Measurements from ENCODE around the gene EFCAB5. TPM values are rescaled to one million over a fixed set of nuclear protein-coding genes. Genes with fewer than 3 reads are reported as not detected.

EFCAB5 gene
- total and polyA plus RNA-seq, 2 donors (not counting 1 experiment from before 2014, with no cell fraction given) = 0.54 to 3.0 TPM

DNA sequence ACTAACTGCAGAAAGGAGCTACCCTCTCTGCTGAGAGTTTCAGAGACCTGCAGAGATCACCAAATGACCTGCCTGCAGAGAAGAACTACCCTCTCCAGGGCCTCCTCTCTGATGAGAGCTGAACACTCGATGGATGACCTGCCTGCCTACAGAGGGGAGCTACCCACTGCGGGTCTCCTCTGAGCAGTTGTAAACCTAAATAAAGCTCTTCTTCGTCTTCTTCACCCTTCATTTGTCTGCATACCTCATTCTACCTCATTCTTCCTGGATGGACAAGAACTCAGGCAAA, 35.6 kb upstream of the EFCAB5 start:
- peaks cover 91% of the 10 kb centered on the region for H3K79me2 ChIP-seq (ENCODE audit: control insufficient read depth, insufficient read depth, low read length)

DNA sequence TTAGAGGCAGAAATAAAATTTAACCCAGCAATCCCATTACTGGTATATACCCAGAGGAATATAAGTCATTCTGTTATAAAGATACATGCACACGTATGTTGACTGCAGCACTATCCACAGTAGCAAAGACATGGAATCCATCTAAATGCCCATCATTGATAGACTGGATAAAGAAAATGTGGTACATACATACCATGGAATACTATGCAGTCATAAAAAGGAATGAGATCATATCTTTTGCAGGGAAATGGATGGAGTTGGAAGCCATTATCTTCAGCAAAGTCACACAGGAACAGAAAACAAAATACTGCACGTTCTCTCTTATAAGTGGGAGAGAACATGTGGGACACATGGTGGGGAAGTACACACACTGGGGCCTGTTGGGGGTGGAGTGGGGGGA, 34.5 kb upstream of the EFCAB5 start:
- ATAC-seq (ENCODE audit: low read depth) (no peak), DNase-seq (no peak)
- peaks cover 0 to 5% of the 10 kb centered on the region in 2 donors for H3K4me1 ChIP-seq (ENCODE audit: control insufficient read depth in 2 of 2, insufficient read depth in 2 of 2, low read length in 2 of 2)
- peaks cover 32% of the 10 kb centered on the region for H4K20me1 ChIP-seq (ENCODE audit: control insufficient read depth, insufficient read depth, low read length, poor library complexity, severe bottlenecking)
- POLR2A ChIA-PET = no interaction called here
- intact Hi-C loops (cut with micrococcal nuclease) = no loop called here
- no peak overlapping the region for H2AFZ ChIP-seq (ENCODE audit: insufficient read depth, low read depth, low read length, poor library complexity, severe bottlenecking)
- WGBS (ENCODE audit: insufficient coverage) = no CpG with 5 or more reads among the region's 2 CpGs
- H3K27me3 ChIP-seq (replicated peaks in 1 of 4; ENCODE audit: control extremely low read depth in 1 of 4, control insufficient read depth in 3 of 4, insufficient read depth in 4 of 4, low read length in 3 of 4) = no peaks in the 10 kb centered on the region
- H3K9me3 ChIP-seq (ENCODE audit: control extremely low read depth in 1 of 3, control insufficient read depth in 2 of 3, insufficient read depth in 1 of 3, low read length in 2 of 3) = peaks cover 2 to 10% (median 6%) of the 10 kb centered on the region in 3 donors
- TF ChIP-seq, protein P1, sequence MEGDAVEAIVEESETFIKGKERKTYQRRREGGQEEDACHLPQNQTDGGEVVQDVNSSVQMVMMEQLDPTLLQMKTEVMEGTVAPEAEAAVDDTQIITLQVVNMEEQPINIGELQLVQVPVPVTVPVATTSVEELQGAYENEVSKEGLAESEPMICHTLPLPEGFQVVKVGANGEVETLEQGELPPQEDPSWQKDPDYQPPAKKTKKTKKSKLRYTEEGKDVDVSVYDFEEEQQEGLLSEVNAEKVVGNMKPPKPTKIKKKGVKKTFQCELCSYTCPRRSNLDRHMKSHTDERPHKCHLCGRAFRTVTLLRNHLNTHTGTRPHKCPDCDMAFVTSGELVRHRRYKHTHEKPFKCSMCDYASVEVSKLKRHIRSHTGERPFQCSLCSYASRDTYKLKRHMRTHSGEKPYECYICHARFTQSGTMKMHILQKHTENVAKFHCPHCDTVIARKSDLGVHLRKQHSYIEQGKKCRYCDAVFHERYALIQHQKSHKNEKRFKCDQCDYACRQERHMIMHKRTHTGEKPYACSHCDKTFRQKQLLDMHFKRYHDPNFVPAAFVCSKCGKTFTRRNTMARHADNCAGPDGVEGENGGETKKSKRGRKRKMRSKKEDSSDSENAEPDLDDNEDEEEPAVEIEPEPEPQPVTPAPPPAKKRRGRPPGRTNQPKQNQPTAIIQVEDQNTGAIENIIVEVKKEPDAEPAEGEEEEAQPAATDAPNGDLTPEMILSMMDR (IDR thresholded peaks at IDR 0.05) = no peak
- TF ChIP-seq EZH2 (IDR thresholded peaks at IDR 0.05; ENCODE audit: borderline replicate concordance, insufficient read depth, low read depth, low read length, poor library complexity, severe bottlenecking) = no peak
- CTCF ChIA-PET = no interaction called here
- Mint-ChIP-seq H3K4me3 (no peak overlapping the region), H3K4me1 (peaks cover 38% of the 10 kb centered on the region), H3K27me3 (no peaks in the 10 kb centered on the region), H3K9me3 (ENCODE audit: insufficient read depth) (peaks cover 10% of the 10 kb centered on the region), H3K27ac (no peak overlapping the region)
- H3K9ac ChIP-seq (ENCODE audit: low read length) = no peak overlapping the region
- no peak overlapping the region for H3K27ac ChIP-seq (ENCODE audit: low read length in 2 of 2)
- peaks cover 84% of the 10 kb centered on the region for H3K79me2 ChIP-seq (ENCODE audit: control insufficient read depth, insufficient read depth, low read length)
- no peak overlapping the region for H3K4me2 ChIP-seq (replicated peaks; ENCODE audit: low read depth, low read length, poor library complexity, severe bottlenecking)
- peaks cover 4 to 6% of the 10 kb centered on the region in 2 experiments for H3K36me3 ChIP-seq (replicated peaks in 1 of 2; ENCODE audit: control extremely low read depth in 1 of 2, control insufficient read depth in 1 of 2, extremely low read depth in 1 of 2, insufficient read depth in 2 of 2, low read length in 1 of 2)
- H3K4me3 ChIP-seq (ENCODE audit: control extremely low read depth in 1 of 5, extremely low read depth in 1 of 5, insufficient read depth in 1 of 5, low read depth in 2 of 5, low read length in 4 of 5) = no peak overlapping the region

More for the DNA sequence above, 35.6 kb upstream of the EFCAB5 start:
- no peaks in the 10 kb centered on the region for H3K27me3 ChIP-seq (replicated peaks in 1 of 4; ENCODE audit: control extremely low read depth in 1 of 4, control insufficient read depth in 3 of 4, insufficient read depth in 4 of 4, low read length in 3 of 4)
- peaks cover 41% of the 10 kb centered on the region for H3K4me1 Mint-ChIP-seq
- POLR2A ChIA-PET = no interaction called here
- peaks cover 4 to 6% of the 10 kb centered on the region in 2 experiments for H3K36me3 ChIP-seq (replicated peaks in 1 of 2; ENCODE audit: control extremely low read depth in 1 of 2, control insufficient read depth in 1 of 2, extremely low read depth in 1 of 2, insufficient read depth in 2 of 2, low read length in 1 of 2)
- no peak overlapping the region for H3K27ac ChIP-seq (ENCODE audit: low read length in 2 of 2)
- H3K9me3 ChIP-seq (ENCODE audit: control extremely low read depth in 1 of 3, control insufficient read depth in 2 of 3, insufficient read depth in 1 of 3, low read length in 2 of 3) = peaks cover 2 to 10% (median 6%) of the 10 kb centered on the region in 3 donors
- no peak overlapping the region for H3K9ac ChIP-seq (ENCODE audit: low read length)
- WGBS (ENCODE audit: insufficient coverage) = 93% methylated on average over 3 of the region's 3 CpGs
- H3K4me3 Mint-ChIP-seq = no peak overlapping the region
- H3K4me2 ChIP-seq (replicated peaks; ENCODE audit: low read depth, low read length, poor library complexity, severe bottlenecking) = no peak overlapping the region
- H4K20me1 ChIP-seq (ENCODE audit: control insufficient read depth, insufficient read depth, low read length, poor library complexity, severe bottlenecking) = peaks cover 36% of the 10 kb centered on the region
- no peak overlapping the region for H3K27ac Mint-ChIP-seq
- DNase-seq = no peak
- H3K9me3 Mint-ChIP-seq (ENCODE audit: insufficient read depth) = peaks cover 10% of the 10 kb centered on the region
- CTCF ChIA-PET = interaction anchor here (0.6 kb wide), 1 partner anchor 159 kb away, joined by 4 read pairs; no protein-coding TSS in a partner anchor
- intact Hi-C loops (cut with micrococcal nuclease) = no loop called here
- no peak for TF ChIP-seq EZH2 (IDR thresholded peaks at IDR 0.05; ENCODE audit: borderline replicate concordance, insufficient read depth, low read depth, low read length, poor library complexity, severe bottlenecking)
- TF ChIP-seq, protein P1 (IDR thresholded peaks at IDR 0.05) = no peak
- ATAC-seq (ENCODE audit: low read depth) = no peak
- H3K4me3 ChIP-seq (ENCODE audit: control extremely low read depth in 1 of 5, extremely low read depth in 1 of 5, insufficient read depth in 1 of 5, low read depth in 2 of 5, low read length in 4 of 5) = no peak overlapping the region
- no peaks in the 10 kb centered on the region for H3K27me3 Mint-ChIP-seq
- H3K4me1 ChIP-seq (ENCODE audit: control insufficient read depth in 2 of 2, insufficient read depth in 2 of 2, low read length in 2 of 2) = peaks cover 3 to 8% of the 10 kb centered on the region in 2 donors
- H2AFZ ChIP-seq (ENCODE audit: insufficient read depth, low read depth, low read length, poor library complexity, severe bottlenecking) = no peak overlapping the region
